GM18873 (cell line): Measurements from ENCODE around the gene TMEM255B.

Experiments
- ATAC-seq: cut with Tn5 transposase; IDR thresholded peaks from one replicate; pipeline ENCODE4 v1.9.1; 2021; ENCODE audit warnings: mild to moderate bottlenecking, moderate library complexity, moderate number of reproducible peaks; ENCODE audit not compliant: unreplicated experiment, low FRiP score

Gene TMEM255B

GRCh38 chr13:113798200-113798811 is 39.3 kb downstream of the TMEM255B start:
- no peak for ATAC-seq

GRCh38 chr13:113800576-113800926 is 41.5 kb downstream of the TMEM255B start:
- no peak for ATAC-seq

- no peak for ATAC-seq
Observed at GRCh38 chr13:113801289-113801961, 42.4 kb downstream of the TMEM255B start.

- no peak for ATAC-seq
Observed at GRCh38 chr13:113802090-113802531, 43.1 kb downstream of the TMEM255B start.

- ATAC-seq, result no peak
Observed at GRCh38 chr13:113802761-113803160, 43.7 kb downstream of the TMEM255B start.

GRCh38 chr13:113803409-113804016 is 44.5 kb downstream of the TMEM255B start:
- ATAC-seq, result no peak

GRCh38 chr13:113804017-113804702 is 45.1 kb downstream of the TMEM255B start:
- no peak for ATAC-seq

GRCh38 chr13:113804703-113805430 is 45.8 kb downstream of the TMEM255B start:
- no peak for ATAC-seq

- no peak for ATAC-seq
Observed at GRCh38 chr13:113805431-113806103, 46.5 kb downstream of the TMEM255B start.

GRCh38 chr13:113806104-113806471 is 47.1 kb downstream of the TMEM255B start:
- ATAC-seq, result no peak

- no peak for ATAC-seq
Observed at GRCh38 chr13:113806526-113806925, 47.5 kb downstream of the TMEM255B start.

- ATAC-seq, result no peak
Observed at GRCh38 chr13:113808058-113808834, 49.2 kb downstream of the TMEM255B start.

GRCh38 chr13:113809934-113810333 is 50.9 kb downstream of the TMEM255B start:
- no peak for ATAC-seq

- no peak for ATAC-seq
Observed at GRCh38 chr13:113810640-113811039, 51.6 kb downstream of the TMEM255B start.

GRCh38 chr13:113811081-113811928 is 52.3 kb downstream of the TMEM255B start:
- no peak for ATAC-seq

GRCh38 chr13:113812178-113813040 is 53.4 kb downstream of the TMEM255B start:
- no peak for ATAC-seq

- ATAC-seq, result no peak
Observed at GRCh38 chr13:113813070-113813748, 54.2 kb downstream of the TMEM255B start.
